CD14-positive monocyte (primary cell): Measurements from ENCODE around the gene EIF2S1. TPM values are rescaled to one million over a fixed set of nuclear protein-coding genes. Genes with fewer than 3 reads are reported as not detected.

Source experiments
- DNase-seq, 3 donors: peaks; one replicate each; pipeline ENCODE4 v3.0.0-alpha.2; 2011 to 2022
- H2AFZ ChIP-seq: 2 replicates; pipeline ENCODE4 v1.6.0; 2012; ENCODE audit warnings: mild to moderate bottlenecking, low read depth, low read length, inconsistent platforms; ENCODE audit not compliant: insufficient read depth, poor library complexity, severe bottlenecking
- H3K27ac ChIP-seq, 2 donors: 1 replicate in 1 of 2; 2 replicates in 1 of 2; pipeline ENCODE4 v1.5.1; 2012 to 2013; ENCODE audit warnings: low read length in 2 of 2, control low read depth in 1 of 2, inconsistent platforms in 1 of 2, low read depth in 1 of 2, mild to moderate bottlenecking in 1 of 2
- H3K27me3 ChIP-seq, 2 donors: one replicate each; pipeline versions ENCODE4 v1.6.0 to v1.6.1; 2011 to 2013; ENCODE audit warnings: low read length in 2 of 2; ENCODE audit not compliant: control insufficient read depth in 2 of 2, insufficient read depth in 2 of 2
- H3K36me3 ChIP-seq, 2 donors: replicated peaks in 1 of 2; 1 replicate in 1 of 2; 2 replicates in 1 of 2; pipeline versions ENCODE4 v1.5.1 to v1.6.1; 2012 to 2013; ENCODE audit warnings: low read length in 2 of 2, control low read depth in 1 of 2, inconsistent platforms in 1 of 2, mild to moderate bottlenecking in 1 of 2; ENCODE audit not compliant: insufficient read depth in 2 of 2, control insufficient read depth in 1 of 2
- H3K4me1 ChIP-seq, 2 donors: 1 replicate in 1 of 2; 2 replicates in 1 of 2; pipeline versions ENCODE4 v1.5.1 to v1.6.1; 2012 to 2013; ENCODE audit warnings: low read length in 2 of 2, control low read depth in 1 of 2, inconsistent platforms in 1 of 2, mild to moderate bottlenecking in 1 of 2, moderate library complexity in 1 of 2; ENCODE audit not compliant: insufficient read depth in 2 of 2, control insufficient read depth in 1 of 2
- H3K4me2 ChIP-seq: replicated peaks from 2 replicates; pipeline ENCODE3; 2012; ENCODE audit warnings: low read length, moderate library complexity, mild to moderate bottlenecking; ENCODE audit not compliant: poor library complexity, severe bottlenecking; ENCODE audit errors: extremely low read depth
- H3K4me3 ChIP-seq, 3 experiments: fragments of 200-600 bp in 1 of 3; sonication (generic) in 1 of 3; replicated peaks in 1 of 3; 1 replicate in 2 of 3; 2 replicates in 1 of 3; pipeline ENCODE4 v1.5.1; 2011 to 2013; ENCODE audit warnings: low read length in 3 of 3, mild to moderate bottlenecking in 3 of 3, control low read depth in 2 of 3, low read depth in 2 of 3, inconsistent platforms in 1 of 3, moderate library complexity in 1 of 3
- H3K79me2 ChIP-seq: 2 replicates; pipeline ENCODE4 v1.6.0; 2012; ENCODE audit warnings: mild to moderate bottlenecking, control low read depth, inconsistent platforms, low read length, moderate library complexity; ENCODE audit not compliant: insufficient read depth
- H3K9ac ChIP-seq: 2 replicates; pipeline ENCODE4 v1.6.0; 2017; ENCODE audit warnings: low read length, mild to moderate bottlenecking; ENCODE audit not compliant: insufficient read depth, poor library complexity, severe bottlenecking
- H3K9me3 ChIP-seq, 2 donors: replicated peaks in 1 of 2; 1 replicate in 1 of 2; 2 replicates in 1 of 2; pipeline versions ENCODE4 v1.5.1 to v1.6.1; 2012 to 2013; ENCODE audit warnings: low read length in 2 of 2, control low read depth in 1 of 2; ENCODE audit not compliant: control insufficient read depth in 1 of 2, insufficient read depth in 1 of 2
- H4K20me1 ChIP-seq: 2 replicates; pipeline ENCODE4 v1.6.0; 2012; ENCODE audit warnings: mild to moderate bottlenecking, low read length, control low read depth, moderate library complexity; ENCODE audit not compliant: insufficient read depth
- H3K27ac Mint-ChIP-seq, 7 donors: one replicate each; pipeline ENCODE4 v1.8.0; 2020; ENCODE audit warnings: mild to moderate bottlenecking in 7 of 7, mixed read lengths in 7 of 7, moderate library complexity in 6 of 7, inconsistent platforms in 2 of 7
- H3K27me3 Mint-ChIP-seq, 3 donors: one replicate each; pipeline ENCODE4 v1.8.0; 2021 to 2022; ENCODE audit warnings: low read depth in 3 of 3, mild to moderate bottlenecking in 3 of 3, mixed read lengths in 3 of 3, moderate library complexity in 3 of 3, inconsistent platforms in 1 of 3
- H3K36me3 Mint-ChIP-seq, 2 donors: one replicate each; pipeline ENCODE4 v1.8.0; 2020; ENCODE audit warnings: mixed read lengths in 2 of 2, inconsistent platforms in 1 of 2, mild to moderate bottlenecking in 1 of 2
- H3K4me1 Mint-ChIP-seq: one replicate; pipeline ENCODE4 v1.8.0; 2020; ENCODE audit warnings: mild to moderate bottlenecking, mixed read lengths
- H3K4me3 Mint-ChIP-seq, 2 donors: one replicate each; pipeline ENCODE4 v1.8.0; 2020; ENCODE audit warnings: mild to moderate bottlenecking in 2 of 2, mixed read lengths in 2 of 2, moderate library complexity in 1 of 2
- H3K9me3 Mint-ChIP-seq, 7 donors: one replicate each; pipeline ENCODE4 v1.8.0; 2020 to 2022; ENCODE audit warnings: mixed read lengths in 7 of 7, mild to moderate bottlenecking in 6 of 7, moderate library complexity in 6 of 7, inconsistent platforms in 2 of 7
- CTCF ChIP-seq: fragments of 200-600 bp; IDR thresholded peaks from one replicate; pipeline ENCODE4 v1.8.0; 2022; ENCODE audit warnings: antibody characterized with exemption, mild to moderate bottlenecking
- WGBS: methylation state at CpG from one replicate; pipeline ENCODE4 v1.1.5; 2013; ENCODE audit warnings: missing lambda C conversion rate; ENCODE audit not compliant: insufficient coverage; 5-methylcytosine and 5-hydroxymethylcytosine counted together
- intact Hi-C, 2 donors: fragments of 100-400 bp; cut with micrococcal nuclease; formaldehyde crosslinking; loops; one replicate each; pipeline versions ENCODE4 v1.15.0 to v1.15.1; 2023
- polyA plus RNA-seq, 3 donors: library from polyadenylated mRNA; depleted of rRNA in 1 of 3; unstranded in 2 of 3; stranded (reverse) in 1 of 3; fragments of 300-500 nt in 2 of 3; fragments of >200 nt in 1 of 3; fragmentation: Illumina TruSeq in 2 of 3; gene quantifications; 1 replicate in 2 of 3; 2 replicates in 1 of 3; pipeline ENCODE4 v1.2.3, GENCODE V29; 2012 to 2021
- small RNA-seq: library from RNA; depleted of rRNA; stranded (forward); fragments of <200 nt; gene quantifications from one replicate; pipeline ENCODE3, GENCODE V24; 2012; ENCODE audit warnings: low read depth; ENCODE audit not compliant: insufficient read length

The EIF2S1 gene
- polyA plus RNA-seq, 3 donors, result 21.9 to 111 (median 110) TPM

- H3K9ac ChIP-seq, result no peak overlapping the region
- no peak overlapping the region for H3K4me3 ChIP-seq
- no peaks in the 10 kb centered on the region for H3K9me3 Mint-ChIP-seq
- H3K36me3 Mint-ChIP-seq, result no peaks in the 10 kb centered on the region
- H3K4me2 ChIP-seq, result no peak overlapping the region
- H3K27me3 ChIP-seq, result no peaks in the 10 kb centered on the region
- H3K79me2 ChIP-seq, result no peaks in the 10 kb centered on the region
- H3K9me3 ChIP-seq, result no peaks in the 10 kb centered on the region
- no peaks in the 10 kb centered on the region for H3K4me1 Mint-ChIP-seq
- no peak overlapping the region for H3K27ac ChIP-seq
- H3K27me3 Mint-ChIP-seq, result peaks cover 9 to 19% (median 10%) of the 10 kb centered on the region in 3 donors
- intact Hi-C loops, result no loop called here
- H3K27ac Mint-ChIP-seq, result no peak overlapping the region
- H3K36me3 ChIP-seq, result no peaks in the 10 kb centered on the region
- DNase-seq, result no peak
- WGBS, result 100% methylated on average over 4 of the region's 5 CpGs
- H4K20me1 ChIP-seq, result no peaks in the 10 kb centered on the region
- no peak overlapping the region for H2AFZ ChIP-seq
- no peak for TF ChIP-seq CTCF
- no peaks in the 10 kb centered on the region for H3K4me1 ChIP-seq
- no peak overlapping the region for H3K4me3 Mint-ChIP-seq
Measured at GRCh38 chr14:67435603-67436002, 75.5 kb downstream of the EIF2S1 start.

Small RNA genes lying within 50 kb of the gene (small RNA-seq; reads per million reads assigned to genes)
- not detected for gene RF00019

Other genes with a start within 250 kb of the EIF2S1 start
- not detected for gene GARIN2, start 170.9 kb upstream of the EIF2S1 start, polyA plus RNA-seq
- gene PALS1, start 118.9 kb upstream of the EIF2S1 start, polyA plus RNA-seq, result 1 to 10 TPM in 2 of 3 donors, under 1 TPM in 1; 0.95 to 2.0 (median 2.0) TPM
- gene ATP6V1D, start 524 bp upstream of the EIF2S1 start, polyA plus RNA-seq, result 100 to 1,000 TPM in 1 of 3 donors, 10 to 100 TPM in 2; 18.4 to 122 (median 94.1) TPM
- gene PLEK2, start 51.8 kb downstream of the EIF2S1 start, polyA plus RNA-seq, result under 1 TPM in 1 of 3 donors, not detected in 2; 0.20 TPM
- gene TMEM229B, start 128.4 kb downstream of the EIF2S1 start, polyA plus RNA-seq, result 10 to 100 TPM; 10.2 to 18.7 (median 17.3) TPM
- under 1 TPM in 1 of 3 donors, not detected in 2; 0.23 TPM for gene PLEKHH1, start 173.0 kb downstream of the EIF2S1 start, polyA plus RNA-seq
- 10 to 100 TPM; 14.6 to 35.5 (median 18.0) TPM for gene PIGH, start 239.9 kb downstream of the EIF2S1 start, polyA plus RNA-seq